Mesothelial cell of epicardium (in vitro differentiated cells): Measurements from ENCODE around the gene HOXA5. TPM values are rescaled to one million over a fixed set of nuclear protein-coding genes. Genes with fewer than 3 reads are reported as not detected.

Experiments
- DNase-seq, 2 experiments: peaks; one replicate each; pipeline ENCODE4 v3.0.0; 2021; ENCODE audit warnings: low spot score in 2 of 2; ENCODE audit not compliant: unreplicated experiment in 2 of 2
- H3K27ac Mint-ChIP-seq: 2 replicates; pipeline ENCODE4 v1.8.0; 2021; ENCODE audit warnings: mixed read lengths
- H3K27me3 Mint-ChIP-seq: 2 replicates; pipeline ENCODE4 v1.8.0; 2021; ENCODE audit warnings: low read depth, mixed read lengths
- H3K36me3 Mint-ChIP-seq: 2 replicates; pipeline ENCODE4 v1.8.0; 2021; ENCODE audit warnings: mixed read lengths
- H3K4me1 Mint-ChIP-seq: 2 replicates; pipeline ENCODE4 v1.8.0; 2021; ENCODE audit warnings: mixed read lengths
- H3K4me3 Mint-ChIP-seq: 2 replicates; pipeline ENCODE4 v1.8.0; 2021; ENCODE audit warnings: mild to moderate bottlenecking, moderate library complexity, mixed read lengths
- H3K9me3 Mint-ChIP-seq: 2 replicates; pipeline ENCODE4 v1.8.0; 2021; ENCODE audit warnings: mixed read lengths
- CTCF ChIP-seq: fragments of 200-600 bp; sonication (generic); IDR thresholded peaks from one replicate; pipeline ENCODE4 v1.5.0; 2021; ENCODE audit warnings: antibody characterized with exemption; ENCODE audit not compliant: unreplicated experiment
- total RNA-seq: library from RNA; stranded (reverse); gene quantifications from 3 replicates; pipeline ENCODE4 v1.2.1, GENCODE V29; 2021

The HOXA5 gene
- total RNA-seq, 1 donor from 2014 or later, result 133 TPM

- DNase-seq, result no peak
- no peaks in the 10 kb centered on the region for H3K9me3 Mint-ChIP-seq
- peaks cover 84% of the 10 kb centered on the region for H3K27me3 Mint-ChIP-seq
- no peak for TF ChIP-seq CTCF
- peaks cover 58% of the 10 kb centered on the region for H3K4me1 Mint-ChIP-seq
- peak overlapping the region; percentile 33 for H3K4me3 Mint-ChIP-seq
- peak overlapping the region; percentile 87 for H3K27ac Mint-ChIP-seq
- peaks cover 9% of the 10 kb centered on the region for H3K36me3 Mint-ChIP-seq
These were observed 15.2 kb upstream of the HOXA5 start for GRCh38 chr7:27158436-27159265.

DNA sequence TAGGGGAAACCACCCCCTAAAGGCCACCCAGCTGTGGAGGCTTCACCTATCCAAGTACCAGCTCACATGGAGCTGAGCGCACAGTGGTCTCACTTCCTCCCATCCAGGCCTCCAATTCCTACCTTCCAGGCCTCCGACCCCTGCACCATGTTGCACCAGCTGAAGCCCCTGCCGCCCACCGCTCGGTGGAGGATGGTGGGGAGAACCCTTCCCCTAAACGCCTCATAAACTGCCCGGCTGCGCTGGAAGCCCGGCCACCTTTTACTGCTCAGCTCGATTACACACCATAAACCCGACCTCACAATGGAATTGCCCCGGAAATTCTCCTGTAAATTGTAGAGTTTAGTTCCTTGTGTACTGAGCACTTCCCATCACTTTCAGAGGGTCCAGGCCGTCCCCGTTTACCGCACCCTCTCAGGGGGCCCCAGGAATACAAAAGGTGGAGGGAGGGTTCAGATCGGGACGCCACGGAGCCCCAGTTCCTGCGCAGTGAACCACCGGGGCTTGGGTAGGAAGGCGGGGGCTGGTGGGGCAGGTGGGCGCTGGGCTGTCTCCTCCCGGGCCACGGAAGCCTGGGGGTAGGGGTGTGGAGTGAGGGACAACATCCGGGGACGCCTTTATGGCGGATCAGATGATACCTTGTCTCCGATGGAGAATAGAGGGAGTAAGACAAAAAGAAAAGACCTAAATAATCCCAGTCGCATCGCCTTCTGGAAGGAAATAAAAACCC lies 14.4 kb upstream of the HOXA5 start:
- Mint-ChIP-seq H3K9me3 (no peaks in the 10 kb centered on the region), H3K4me1 (peaks cover 62% of the 10 kb centered on the region), H3K27ac (peak overlapping the region; percentile 87), H3K27me3 (peaks cover 83% of the 10 kb centered on the region), H3K36me3 (peaks cover 10% of the 10 kb centered on the region), H3K4me3 (peak overlapping the region; percentile 70)
- no peak for TF ChIP-seq CTCF
- no peak for DNase-seq

GRCh38 chr7:27156916-27157701 lies 13.6 kb upstream of the HOXA5 start:
- peak overlapping the region; percentile 81 for H3K27ac Mint-ChIP-seq
- no peaks in the 10 kb centered on the region for H3K9me3 Mint-ChIP-seq
- peaks cover 80% of the 10 kb centered on the region for H3K27me3 Mint-ChIP-seq
- peaks cover 10% of the 10 kb centered on the region for H3K36me3 Mint-ChIP-seq
- no peak for TF ChIP-seq CTCF
- peak in 1 of 2 experiments; percentile 43 for DNase-seq
- peak overlapping the region; percentile 70 for H3K4me3 Mint-ChIP-seq
- peaks cover 61% of the 10 kb centered on the region for H3K4me1 Mint-ChIP-seq

DNA sequence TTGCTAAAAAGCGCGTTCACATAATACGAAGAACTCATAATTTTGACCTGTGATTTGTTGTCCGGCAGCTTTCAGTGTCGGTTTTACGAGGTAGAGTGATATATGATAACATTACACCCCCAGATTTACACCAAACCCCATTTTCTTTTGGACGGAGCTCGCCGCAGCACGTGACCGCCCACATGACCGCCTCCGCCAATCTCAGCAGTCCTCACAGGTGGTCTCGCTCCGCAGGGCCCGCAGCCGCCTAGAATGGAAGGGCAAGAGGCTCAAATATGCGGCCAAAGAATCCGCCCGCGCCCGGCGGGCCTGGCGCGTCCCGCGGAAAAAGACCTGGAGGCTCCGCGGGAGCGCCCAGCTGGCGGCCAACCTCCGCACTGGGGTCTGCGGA lies 13.0 kb upstream of the HOXA5 start, which contains the start of gene HOXA7:
Gene HOXA7, minus strand, starts transcription at position 168 of the 391 bp plus-strand sequence. Its CDS starts 130 bp downstream, at position 38.
- peak within 1 kb of the TSS; percentile 87 for H3K4me3 Mint-ChIP-seq
- peak within 1 kb of the TSS; percentile 96 for H3K27ac Mint-ChIP-seq
- H3K27me3 Mint-ChIP-seq, result peaks cover 81% of the 10 kb centered on the region
- H3K36me3 Mint-ChIP-seq, result peaks cover 13% of the 10 kb centered on the region
- H3K9me3 Mint-ChIP-seq, result no peaks in the 10 kb centered on the region
- no peak for TF ChIP-seq CTCF
- DNase-seq, result peak in 1 of 2 experiments; percentile 85
- peaks cover 60% of the 10 kb centered on the region for H3K4me1 Mint-ChIP-seq

- H3K27me3 Mint-ChIP-seq, result peaks cover 82% of the 10 kb centered on the region
These were observed 12.5 kb upstream of the HOXA5 start for GRCh38 chr7:27155816-27156507.

More at GRCh38 chr7:27155816-27156507, 12.5 kb upstream of the HOXA5 start:
- Mint-ChIP-seq H3K9me3 (no peaks in the 10 kb centered on the region), H3K4me3 (peak overlapping the region; percentile 87), H3K36me3 (peaks cover 13% of the 10 kb centered on the region), H3K4me1 (peaks cover 61% of the 10 kb centered on the region), H3K27ac (peak overlapping the region; percentile 96)
- DNase-seq, result peak in 1 of 2 experiments; percentile 64
- no peak for TF ChIP-seq CTCF
